ENCODE data around the gene ANKRD27. TPM values are rescaled to one million over a fixed set of nuclear protein-coding genes. Genes with fewer than 3 reads are reported as not detected.

ANKRD27 gene
- total RNA-seq, 1 experiment from 2014 or later, result 64.2 TPM

- Histone ChIP-seq H3K27me3 (ENCODE audit: control insufficient read depth, insufficient read depth, low read length) (no peaks in the 10 kb centered on the region), H3K27ac (ENCODE audit: low read length) (no peak overlapping the region), H3K4me3 (ENCODE audit: low read depth in 2 of 2, low read length in 2 of 2) (no peak overlapping the region), H3K36me3 (ENCODE audit: control insufficient read depth, insufficient read depth, low read length) (peaks cover 32% of the 10 kb centered on the region), H3K4me1 (ENCODE audit: control insufficient read depth, insufficient read depth, low read length) (no peaks in the 10 kb centered on the region), H3K9me3 (ENCODE audit: control insufficient read depth, insufficient read depth, low read depth, low read length) (no peaks in the 10 kb centered on the region)
- intact Hi-C loops (cut with micrococcal nuclease; ENCODE audit: unreplicated experiment), result no loop called here
- no peak for TF ChIP-seq CTCF (IDR thresholded peaks at IDR 0.05)
- TF ChIP-seq POLR2AphosphoS5 (IDR thresholded peaks at IDR 0.05; ENCODE audit: low read depth, low read length), result no peak
- no peak for TF ChIP-seq TCF7L2 (IDR thresholded peaks at IDR 0.05; ENCODE audit: low read depth, low read length)
- TF ChIP-seq SIN3A (IDR thresholded peaks at IDR 0.05; ENCODE audit: borderline replicate concordance, insufficient read depth, low read depth, low read length), result no peak
- no peak for TF ChIP-seq REST (IDR thresholded peaks at IDR 0.05; ENCODE audit: insufficient read depth in 1 of 2, low read depth in 2 of 2, low read length in 1 of 2)
- ATAC-seq (no peak), DNase-seq (ENCODE audit: low read depth, low spot score) (no peak)
- BruUV-seq (replicated peaks), result no TSS peak
- POLR2A ChIA-PET, result no interaction called here
- CTCF ChIA-PET, result no interaction called here
- in situ Hi-C loops (cut with HindIII; ENCODE audit: low pct_unique_long_range_greater_than_20kb, low sequenced_read_pairs), result no loop called here
These were observed 75.7 kb downstream of the ANKRD27 start for GRCh38 chr19:32599258-32599657.

- H3K4me3 ChIP-seq (ENCODE audit: low read depth in 2 of 2, low read length in 2 of 2), result no peak overlapping the region
- peak; percentile 35; the same call in 1 of the 2 replicates for ATAC-seq
- no peak for DNase-seq (ENCODE audit: low read depth, low spot score)
- in situ Hi-C loops (cut with HindIII; ENCODE audit: low pct_unique_long_range_greater_than_20kb, low sequenced_read_pairs), result no loop called here
- no peak overlapping the region for H3K27ac ChIP-seq (ENCODE audit: low read length)
- H3K4me1 ChIP-seq (ENCODE audit: control insufficient read depth, insufficient read depth, low read length), result no peaks in the 10 kb centered on the region
- no TSS peak for BruUV-seq (replicated peaks)
- intact Hi-C loops (cut with micrococcal nuclease; ENCODE audit: unreplicated experiment), result no loop called here
- POLR2A ChIA-PET, result no interaction called here
- no peaks in the 10 kb centered on the region for H3K27me3 ChIP-seq (ENCODE audit: control insufficient read depth, insufficient read depth, low read length)
- peaks cover 35% of the 10 kb centered on the region for H3K36me3 ChIP-seq (ENCODE audit: control insufficient read depth, insufficient read depth, low read length)
- TF ChIP-seq POLR2AphosphoS5 (IDR thresholded peaks at IDR 0.05; ENCODE audit: low read depth, low read length) (no peak), REST (IDR thresholded peaks at IDR 0.05; ENCODE audit: insufficient read depth in 1 of 2, low read depth in 2 of 2, low read length in 1 of 2) (no peak), SIN3A (IDR thresholded peaks at IDR 0.05; ENCODE audit: borderline replicate concordance, insufficient read depth, low read depth, low read length) (no peak), CTCF (IDR thresholded peaks at IDR 0.05) (no peak), TCF7L2 (IDR thresholded peaks at IDR 0.05; ENCODE audit: low read depth, low read length) (no peak)
- CTCF ChIA-PET, result no interaction called here
- no peaks in the 10 kb centered on the region for H3K9me3 ChIP-seq (ENCODE audit: control insufficient read depth, insufficient read depth, low read depth, low read length)
These were observed 77.0 kb downstream of the ANKRD27 start for GRCh38 chr19:32598022-32598421.

Measured in Panc1 (cell line).